Measurements from ENCODE around the gene ADGRF4. TPM values are rescaled to one million over a fixed set of nuclear protein-coding genes. Genes with fewer than 3 reads are reported as not detected.

Gene ADGRF4
- total RNA-seq, 1 donor from 2014 or later: not detected

DNA sequence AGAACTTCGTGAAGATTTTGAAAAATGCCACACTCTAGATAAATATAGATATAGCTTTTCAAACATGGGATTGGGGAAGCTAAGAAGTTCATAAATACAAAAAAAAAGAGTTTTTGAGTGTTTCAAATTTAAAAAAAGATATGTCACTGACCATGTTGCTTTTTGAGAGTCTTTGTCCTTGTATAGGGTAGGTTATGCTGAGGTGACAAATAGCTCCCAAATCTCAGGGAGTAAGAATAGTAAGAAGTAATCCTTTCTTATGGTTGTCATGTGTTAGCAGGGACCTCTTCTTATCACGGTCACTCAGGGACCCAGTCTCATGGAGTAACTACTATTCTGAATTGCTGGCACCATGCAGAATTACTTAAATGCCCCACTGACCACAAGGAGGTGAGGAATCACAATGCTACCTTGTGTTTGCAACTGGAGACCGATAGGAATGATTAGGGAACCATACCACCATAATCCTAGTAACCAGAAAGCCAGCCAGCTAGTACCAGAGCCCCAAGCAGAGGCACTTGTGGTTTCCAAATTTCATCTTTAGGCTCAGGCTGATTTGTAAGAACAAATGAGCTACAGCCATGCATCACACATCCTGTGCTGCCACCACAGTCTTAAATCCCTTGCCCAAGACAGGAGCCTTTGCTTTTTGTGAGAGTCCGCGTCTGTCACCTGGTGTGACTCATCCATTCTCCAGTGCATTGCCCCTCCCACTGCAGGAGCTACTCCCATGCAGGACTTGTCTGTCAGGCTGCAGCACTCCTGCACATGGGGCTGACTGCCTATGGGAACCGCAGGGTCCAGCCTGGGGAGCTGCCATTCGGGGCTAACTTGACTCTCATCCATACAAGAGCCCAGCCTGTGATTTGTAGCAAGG is 42.4 kb upstream of the ADGRF4 start:
- DNase-seq: no peak
- Histone ChIP-seq H3K4me3 (no peak overlapping the region), H3K27ac (replicated peaks) (no peak overlapping the region), H3K27me3 (ENCODE audit: low read depth) (no peaks in the 10 kb centered on the region), H3K4me1 (peaks cover 13% of the 10 kb centered on the region), H3K9me3 (replicated peaks) (no peaks in the 10 kb centered on the region), H3K36me3 (no peaks in the 10 kb centered on the region)
- TF ChIP-seq, protein P1, sequence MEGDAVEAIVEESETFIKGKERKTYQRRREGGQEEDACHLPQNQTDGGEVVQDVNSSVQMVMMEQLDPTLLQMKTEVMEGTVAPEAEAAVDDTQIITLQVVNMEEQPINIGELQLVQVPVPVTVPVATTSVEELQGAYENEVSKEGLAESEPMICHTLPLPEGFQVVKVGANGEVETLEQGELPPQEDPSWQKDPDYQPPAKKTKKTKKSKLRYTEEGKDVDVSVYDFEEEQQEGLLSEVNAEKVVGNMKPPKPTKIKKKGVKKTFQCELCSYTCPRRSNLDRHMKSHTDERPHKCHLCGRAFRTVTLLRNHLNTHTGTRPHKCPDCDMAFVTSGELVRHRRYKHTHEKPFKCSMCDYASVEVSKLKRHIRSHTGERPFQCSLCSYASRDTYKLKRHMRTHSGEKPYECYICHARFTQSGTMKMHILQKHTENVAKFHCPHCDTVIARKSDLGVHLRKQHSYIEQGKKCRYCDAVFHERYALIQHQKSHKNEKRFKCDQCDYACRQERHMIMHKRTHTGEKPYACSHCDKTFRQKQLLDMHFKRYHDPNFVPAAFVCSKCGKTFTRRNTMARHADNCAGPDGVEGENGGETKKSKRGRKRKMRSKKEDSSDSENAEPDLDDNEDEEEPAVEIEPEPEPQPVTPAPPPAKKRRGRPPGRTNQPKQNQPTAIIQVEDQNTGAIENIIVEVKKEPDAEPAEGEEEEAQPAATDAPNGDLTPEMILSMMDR (IDR thresholded peaks at IDR 0.05; ENCODE audit: borderline replicate concordance): no peak
- intact Hi-C loops (cut with micrococcal nuclease): no loop called here

DNA sequence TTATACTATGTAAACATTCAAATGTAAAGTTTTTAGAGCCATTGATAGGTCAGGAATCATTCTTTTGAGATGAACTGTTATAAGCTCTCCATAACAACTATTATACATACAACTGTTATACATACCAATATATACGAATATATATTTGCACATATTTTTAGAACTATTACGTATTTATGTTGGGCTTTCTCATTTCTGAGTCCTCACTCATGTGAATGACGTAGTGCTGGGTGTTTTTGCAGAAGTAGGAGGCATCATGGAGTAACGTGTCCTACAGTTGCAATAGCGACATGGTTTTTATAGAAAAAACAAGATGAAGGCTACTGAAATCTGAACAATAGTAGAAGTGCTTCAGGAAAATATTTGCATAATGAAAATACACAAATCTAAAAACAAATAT is 36.4 kb upstream of the ADGRF4 start:
- intact Hi-C loops (cut with micrococcal nuclease): no loop called here
- DNase-seq: no peak
- TF ChIP-seq, protein P1 (IDR thresholded peaks at IDR 0.05; ENCODE audit: borderline replicate concordance): no peak
- Histone ChIP-seq H3K4me3 (no peak overlapping the region), H3K4me1 (no peaks in the 10 kb centered on the region), H3K27me3 (ENCODE audit: low read depth) (peaks cover 11% of the 10 kb centered on the region), H3K9me3 (replicated peaks) (no peaks in the 10 kb centered on the region), H3K27ac (replicated peaks) (no peak overlapping the region), H3K36me3 (no peaks in the 10 kb centered on the region)

DNA sequence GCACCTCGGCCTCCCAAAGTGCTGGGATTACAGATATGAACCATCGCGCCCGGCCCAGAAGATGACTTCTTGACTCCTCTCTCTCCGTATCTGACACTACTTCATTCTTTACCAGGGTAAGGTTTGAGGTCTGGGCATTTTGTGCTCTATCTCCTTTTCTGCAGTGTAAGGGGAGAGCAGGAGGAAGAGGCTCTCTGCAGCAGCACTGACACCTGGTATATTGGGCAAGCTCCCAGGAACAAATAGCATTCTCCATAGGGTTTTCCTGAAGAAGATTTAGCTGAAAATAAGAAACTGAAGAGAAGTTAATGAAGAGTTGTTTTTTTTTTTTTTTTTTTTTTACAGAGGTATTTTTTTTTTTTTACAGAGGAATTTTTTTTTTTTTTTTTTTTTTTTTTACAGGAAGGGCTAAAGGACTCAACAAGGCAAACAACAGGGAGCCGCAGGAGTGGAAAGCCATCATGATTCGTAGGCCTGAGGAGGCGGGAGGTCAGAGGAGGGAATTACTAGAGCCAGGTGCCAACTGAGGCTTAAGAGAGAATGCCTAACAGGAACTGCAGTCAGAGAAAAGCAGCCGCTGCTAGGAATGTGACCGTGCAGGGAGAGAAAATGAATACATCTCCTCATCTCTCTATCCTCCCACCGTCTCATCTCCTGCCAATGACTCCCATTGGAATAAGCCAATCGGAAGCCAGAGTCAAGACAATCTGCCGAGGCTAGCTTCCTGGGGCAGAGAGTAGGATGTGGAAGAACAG is 34.7 kb upstream of the ADGRF4 start:
- TF ChIP-seq, protein P1 (IDR thresholded peaks at IDR 0.05; ENCODE audit: borderline replicate concordance): no peak
- intact Hi-C loops (cut with micrococcal nuclease): no loop called here
- Histone ChIP-seq H3K27ac (replicated peaks) (no peak overlapping the region), H3K4me1 (no peaks in the 10 kb centered on the region), H3K9me3 (replicated peaks) (no peaks in the 10 kb centered on the region), H3K36me3 (no peaks in the 10 kb centered on the region), H3K27me3 (ENCODE audit: low read depth) (peaks cover 11% of the 10 kb centered on the region), H3K4me3 (no peak overlapping the region)
- DNase-seq: no peak

DNA sequence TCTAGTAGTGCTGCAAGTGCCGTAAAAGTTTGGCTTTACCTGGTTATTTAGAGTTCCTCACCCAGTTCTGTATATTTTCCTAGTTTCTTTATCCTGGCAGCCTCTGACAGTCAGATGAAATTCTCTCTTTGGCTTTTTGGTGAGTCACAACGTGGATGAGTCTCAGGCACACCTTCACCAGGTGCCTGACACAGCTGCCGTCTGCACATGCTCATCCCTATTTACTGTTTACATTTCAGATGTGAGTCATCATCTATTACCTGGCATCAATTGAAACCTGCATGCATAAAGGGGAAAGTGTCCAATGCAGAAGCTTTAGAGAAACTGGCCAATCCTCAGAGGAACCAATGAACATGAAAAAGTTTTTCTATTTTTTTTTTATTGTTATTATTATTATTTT is 33.3 kb upstream of the ADGRF4 start:
- H3K27me3 ChIP-seq (ENCODE audit: low read depth): peaks cover 11% of the 10 kb centered on the region
- intact Hi-C loops (cut with micrococcal nuclease): no loop called here
- no peak overlapping the region for H3K27ac ChIP-seq (replicated peaks)
- no peak for DNase-seq
- TF ChIP-seq, protein P1 (IDR thresholded peaks at IDR 0.05; ENCODE audit: borderline replicate concordance): no peak
- H3K4me3 ChIP-seq: no peak overlapping the region
- no peaks in the 10 kb centered on the region for H3K36me3 ChIP-seq
- peaks cover 6% of the 10 kb centered on the region for H3K4me1 ChIP-seq
- no peaks in the 10 kb centered on the region for H3K9me3 ChIP-seq (replicated peaks)

DNA sequence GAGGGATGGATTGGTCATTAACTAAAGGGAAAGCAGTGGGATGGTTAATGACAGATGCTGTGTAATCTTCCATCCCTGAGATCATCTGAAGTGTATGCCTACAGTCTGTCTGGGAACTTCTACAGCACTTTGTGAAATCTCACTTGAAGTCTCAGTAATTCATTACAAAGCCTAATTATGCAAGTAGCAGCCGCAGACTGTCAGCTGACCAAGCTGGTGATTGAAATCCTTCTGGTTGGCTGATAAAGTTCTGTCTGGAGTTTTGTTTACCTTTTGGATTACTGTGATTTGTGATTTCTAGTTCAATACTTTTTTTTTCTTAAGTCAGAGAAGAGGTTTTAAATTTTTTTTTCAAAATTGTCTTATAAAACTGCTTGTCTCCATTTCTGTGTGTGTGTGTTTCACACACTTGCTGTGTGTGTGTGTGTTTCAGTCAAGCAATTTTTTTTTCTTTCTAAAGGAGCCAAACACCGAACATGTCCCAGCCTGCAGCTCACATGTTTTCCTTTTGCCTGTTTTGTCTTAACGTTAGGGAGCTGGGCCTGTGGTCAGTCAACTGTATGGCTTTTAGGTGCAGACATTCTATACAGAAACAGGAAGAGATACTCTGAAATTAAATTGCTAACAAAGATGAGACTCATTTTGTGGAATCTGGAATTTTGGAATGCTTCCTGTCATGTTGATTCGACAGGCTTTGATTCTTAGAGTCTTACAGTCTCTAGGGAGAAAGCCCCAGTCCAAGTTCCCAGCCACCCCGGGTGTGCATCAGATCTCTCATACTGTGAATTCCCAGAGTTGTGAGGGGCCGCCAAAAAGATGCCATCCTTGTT is 28.5 kb upstream of the ADGRF4 start:
- intact Hi-C loops (cut with micrococcal nuclease): no loop called here
- Histone ChIP-seq H3K27ac (replicated peaks) (no peak overlapping the region), H3K27me3 (ENCODE audit: low read depth) (peaks cover 16% of the 10 kb centered on the region), H3K36me3 (no peaks in the 10 kb centered on the region), H3K4me3 (no peak overlapping the region), H3K9me3 (replicated peaks) (no peaks in the 10 kb centered on the region), H3K4me1 (peaks cover 9% of the 10 kb centered on the region)
- DNase-seq: no peak
- TF ChIP-seq, protein P1 (IDR thresholded peaks at IDR 0.05; ENCODE audit: borderline replicate concordance): no peak

All from left ventricle myocardium inferior (tissue), 1 donor.